GM19035 (cell line): ENCODE results near the gene CSNK1A1L.

ENCODE experiments used
- ATAC-seq: cut with Tn5 transposase; IDR thresholded peaks from one replicate; pipeline ENCODE4 v1.9.1; 2021; ENCODE audit not compliant: unreplicated experiment

The CSNK1A1L gene

GRCh38 chr13:37107456-37107855 lies 2.0 kb upstream of the CSNK1A1L start:
- no peak for ATAC-seq

- no peak for ATAC-seq
Measured at GRCh38 chr13:37106642-37107041, 1.2 kb upstream of the CSNK1A1L start.

DNA sequence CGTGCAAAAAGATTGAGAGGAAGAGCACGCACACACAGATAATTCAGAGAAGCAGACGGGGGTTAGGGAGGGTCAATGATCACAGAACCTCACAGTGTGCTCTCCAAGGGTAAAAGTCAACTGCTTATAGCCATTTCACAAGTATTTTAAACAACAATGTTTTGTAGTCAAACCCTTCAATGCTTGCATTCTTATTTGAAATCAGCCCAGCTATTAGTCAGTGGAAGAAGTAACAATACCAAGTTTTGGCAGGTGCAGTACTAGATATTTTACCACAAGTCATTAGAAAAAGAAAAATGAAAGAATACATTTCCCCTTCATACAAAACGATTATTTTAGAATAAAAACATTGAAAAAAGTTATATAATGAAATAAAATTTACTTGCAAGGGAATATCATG lies 2.6 kb downstream of the CSNK1A1L start:
- ATAC-seq, result no peak

- no peak for ATAC-seq
Measured at GRCh38 chr13:37101201-37101600, 4.3 kb downstream of the CSNK1A1L start.

GRCh38 chr13:37100731-37101130 lies 4.7 kb downstream of the CSNK1A1L start:
- ATAC-seq, result no peak

- ATAC-seq, result no peak
Measured at GRCh38 chr13:37097076-37097475, 8.4 kb downstream of the CSNK1A1L start.

- ATAC-seq, result no peak
Measured at GRCh38 chr13:37094840-37095239, 10.6 kb downstream of the CSNK1A1L start.

- no peak for ATAC-seq
Measured at GRCh38 chr13:37094099-37094498, 11.4 kb downstream of the CSNK1A1L start.

- no peak for ATAC-seq
Measured at GRCh38 chr13:37091835-37092234, 13.6 kb downstream of the CSNK1A1L start.

DNA sequence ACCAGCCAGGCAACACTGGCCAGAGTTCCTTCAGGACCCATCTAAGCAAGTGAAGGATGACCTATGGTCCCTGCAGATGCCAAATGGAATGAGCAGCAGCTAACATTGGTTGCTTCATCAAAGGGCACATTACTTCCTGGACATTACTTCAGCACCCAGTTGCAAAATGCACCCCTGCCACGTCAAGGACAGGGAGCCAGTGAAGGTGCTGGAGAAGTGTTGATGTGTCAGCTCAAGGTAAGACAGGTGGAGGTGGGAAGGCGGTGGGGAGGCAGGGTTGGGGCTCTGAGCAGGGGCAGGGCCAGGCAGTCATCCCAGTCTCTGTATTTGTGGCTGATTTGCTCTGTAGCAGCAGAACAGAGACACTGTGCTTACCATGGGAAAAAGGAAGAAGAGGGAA lies 14.6 kb downstream of the CSNK1A1L start:
- ATAC-seq, result no peak

DNA sequence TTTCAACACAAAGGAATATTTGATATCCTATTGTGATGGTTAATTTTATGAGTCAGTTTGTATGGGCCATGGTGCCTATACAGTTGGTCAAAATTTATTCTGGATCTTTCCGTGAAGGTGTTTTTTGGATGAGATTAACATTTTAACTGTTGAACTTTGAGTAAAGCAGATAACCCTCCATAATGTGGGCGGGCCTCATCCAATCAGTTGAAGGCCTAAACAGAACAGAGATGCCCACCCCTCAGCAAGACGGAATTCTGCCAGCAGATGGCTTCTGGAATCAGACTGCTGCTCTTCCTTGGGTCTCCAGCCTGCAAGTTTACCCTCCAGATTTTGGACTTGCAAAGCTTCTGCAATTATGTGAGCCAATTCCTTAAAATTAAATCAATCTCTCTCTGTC lies 16.0 kb downstream of the CSNK1A1L start:
- no peak for ATAC-seq

- no peak for ATAC-seq
Measured at GRCh38 chr13:37087486-37087885, 18.0 kb downstream of the CSNK1A1L start.

- ATAC-seq, result no peak
Measured at GRCh38 chr13:37085606-37086005, 19.9 kb downstream of the CSNK1A1L start.

DNA sequence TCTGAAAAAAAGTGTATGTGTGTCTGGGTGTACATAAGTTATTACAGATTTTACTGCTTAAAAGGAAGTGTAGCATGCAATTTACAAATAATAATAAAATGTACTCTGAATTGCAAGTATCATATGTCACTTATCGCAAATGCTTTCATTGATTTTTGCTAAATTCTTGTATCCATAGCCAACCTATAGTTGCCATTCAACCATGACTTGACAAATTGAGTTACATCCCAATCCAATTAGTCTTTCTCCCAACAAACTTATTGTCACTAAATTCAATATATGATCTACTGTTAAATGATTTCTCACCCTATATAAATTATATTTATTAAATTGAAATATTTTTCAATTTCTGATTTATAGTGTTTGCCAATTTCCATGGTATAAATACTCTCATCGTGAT lies 28.6 kb downstream of the CSNK1A1L start:
- ATAC-seq, result no peak

DNA sequence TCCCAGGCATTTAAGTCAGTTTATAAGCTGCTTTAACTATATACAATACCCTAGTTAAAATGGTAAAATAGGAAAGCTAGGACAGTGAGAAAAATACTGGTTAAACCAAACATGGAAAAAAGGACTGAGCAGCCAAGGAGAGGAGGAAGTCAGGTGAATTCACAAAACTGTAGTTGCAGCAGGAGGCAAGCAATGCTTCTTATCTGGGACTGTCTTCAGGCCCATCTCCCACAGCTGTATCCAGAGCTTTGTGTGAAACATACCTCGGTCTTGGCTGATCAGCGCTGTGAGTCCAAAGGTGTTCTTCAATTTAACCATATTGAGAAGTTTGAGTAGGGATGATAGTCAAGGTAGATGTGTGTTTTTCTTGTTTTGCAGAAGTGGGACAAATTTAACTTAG lies 30.3 kb downstream of the CSNK1A1L start:
- no peak for ATAC-seq

DNA sequence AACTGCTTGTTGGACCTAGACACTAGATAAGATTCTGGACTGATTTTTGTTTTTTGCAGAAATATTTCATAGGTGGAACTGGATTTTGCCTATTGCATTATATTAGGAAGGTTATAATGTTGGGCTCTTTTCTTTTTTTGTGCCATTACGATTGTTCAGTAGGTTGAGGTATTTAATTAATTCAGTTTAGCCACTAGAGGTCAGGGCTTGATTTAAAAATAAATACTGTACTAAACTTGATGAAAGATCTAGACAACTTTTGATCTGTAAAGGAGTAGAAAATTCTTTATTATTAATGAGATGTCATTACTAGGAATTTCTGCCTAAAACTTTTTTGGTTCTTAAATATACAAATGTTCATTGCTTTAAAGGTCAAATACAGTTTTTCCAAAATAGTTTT lies 30.8 kb downstream of the CSNK1A1L start:
- no peak for ATAC-seq

GRCh38 chr13:37072024-37072423 lies 33.4 kb downstream of the CSNK1A1L start:
- ATAC-seq, result no peak

GRCh38 chr13:37070956-37071355 lies 34.5 kb downstream of the CSNK1A1L start:
- ATAC-seq, result no peak

GRCh38 chr13:37070145-37070695 lies 35.2 kb downstream of the CSNK1A1L start:
- ATAC-seq, result no peak

DNA sequence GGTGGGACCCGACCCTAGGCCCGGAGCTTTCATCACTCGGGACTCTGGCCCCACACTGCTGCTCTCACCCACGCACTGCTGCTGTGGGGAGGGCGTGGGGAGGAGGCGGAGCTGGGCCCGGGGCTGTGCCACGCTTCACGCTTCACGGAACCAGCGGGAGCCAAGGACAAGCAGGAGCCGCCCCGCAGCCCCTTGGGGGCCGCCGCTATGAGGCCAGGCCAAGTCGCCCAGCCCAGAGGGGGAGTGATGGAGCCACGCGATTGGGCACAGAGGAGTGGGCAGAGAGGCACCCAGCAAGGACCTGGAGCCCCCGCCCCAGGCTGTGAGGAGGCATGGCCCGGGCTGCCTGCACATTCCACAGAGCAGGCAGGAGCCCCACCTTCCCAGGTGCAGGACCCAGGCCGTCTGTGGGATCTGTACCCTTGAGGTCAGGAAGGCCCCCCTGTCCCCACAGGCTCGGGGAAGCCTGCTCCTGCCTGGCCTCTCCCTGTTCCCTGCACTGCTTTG lies 35.8 kb downstream of the CSNK1A1L start:
- ATAC-seq, result no peak

DNA sequence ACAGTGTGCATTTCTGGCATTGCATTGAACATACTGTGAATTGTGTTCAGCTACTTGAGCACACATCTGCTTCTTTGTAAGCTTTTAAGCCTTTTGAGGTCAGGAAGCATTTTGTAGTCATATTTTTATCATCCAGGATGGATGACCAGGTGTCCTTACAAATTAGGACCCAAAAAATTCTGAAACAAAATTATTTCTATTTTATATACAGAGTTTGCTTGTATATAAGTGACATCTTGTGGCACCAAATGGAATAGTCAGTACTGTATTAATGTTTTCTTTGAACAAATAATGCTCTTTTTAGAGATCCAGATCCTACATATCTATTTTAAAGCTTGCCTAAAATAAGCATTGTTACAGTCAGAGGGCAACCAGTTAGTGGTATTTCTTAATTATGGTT lies 36.5 kb downstream of the CSNK1A1L start:
- no peak for ATAC-seq

DNA sequence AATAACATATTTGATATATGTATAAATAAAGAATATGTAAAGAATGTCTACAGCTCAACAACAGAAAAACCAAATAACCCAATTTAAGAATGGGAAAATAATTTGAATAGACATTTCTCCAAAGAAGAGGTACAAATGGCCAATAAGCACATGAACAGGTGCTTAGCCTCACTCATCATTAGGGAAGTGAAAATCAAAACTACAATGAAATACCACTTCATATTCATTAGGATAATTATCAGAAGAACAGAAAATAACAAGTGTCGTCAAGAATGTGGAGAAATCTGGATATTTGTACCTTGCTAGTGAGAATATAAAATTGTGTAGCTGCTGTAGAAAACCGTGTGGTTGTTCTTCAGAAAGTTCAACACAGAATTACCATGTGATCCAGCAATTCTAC lies 37.6 kb downstream of the CSNK1A1L start:
- ATAC-seq, result peak; percentile 50

- ATAC-seq, result no peak
Measured at GRCh38 chr13:37065890-37066526, 39.5 kb downstream of the CSNK1A1L start.
